PC-3 (cell line): ENCODE measurements around the gene PHLDA3. TPM values are rescaled to one million over a fixed set of nuclear protein-coding genes. Genes with fewer than 3 reads are reported as not detected.

Experiments
- ATAC-seq: fragments of 200-7000 bp; cut with Tn5 transposase; 2 replicates; pipeline ENCODE4 v1.9.1; 2020; ENCODE audit warnings: mild to moderate bottlenecking, moderate library complexity
- BruUV-seq: library from RNA; stranded (reverse); fragments of 400-500 nt; replicated peaks from 2 replicates; lab custom pipeline; 2021; lab: Mats Ljungman, UMichigan
- CTCF ChIA-PET: fragments of 300-600 bp; sonication (Branson Sonifier 250); formaldehyde crosslinking; loops from one replicate; lab custom pipeline; 2022; ENCODE audit warnings: antibody characterized with exemption; lab: Charles Lee
- POLR2A ChIA-PET: fragments of 300-600 bp; sonication (Branson Sonifier 250); formaldehyde crosslinking; loops from one replicate; lab custom pipeline; 2022; ENCODE audit warnings: antibody characterized with exemption; ENCODE audit not compliant: unreplicated experiment; lab: Charles Lee
- DNase-seq: peaks from one replicate; pipeline ENCODE4 v3.0.0-alpha.2; 2015
- H2AFZ ChIP-seq: fragments of 300-600 bp; sonication (generic); 2 replicates; pipeline ENCODE4 v1.6.0; 2016; ENCODE audit warnings: antibody characterized with exemption, low read length
- H3F3A ChIP-seq: fragments of 300-600 bp; sonication (generic); one replicate; pipeline ENCODE4 v1.6.0; 2017; ENCODE audit warnings: antibody characterized with exemption, low read length, control low read depth, mild to moderate bottlenecking; ENCODE audit not compliant: unreplicated experiment
- H3K27ac ChIP-seq: fragments of 300-600 bp; sonication (generic); 2 replicates; pipeline ENCODE4 v1.5.1; 2016; ENCODE audit warnings: mild to moderate bottlenecking, low read length
- H3K27me3 ChIP-seq: fragments of 300-600 bp; sonication (generic); 2 replicates; pipeline ENCODE4 v1.6.1; 2016; ENCODE audit warnings: low read length, mixed read lengths
- H3K36me3 ChIP-seq: fragments of 300-600 bp; sonication (generic); 2 replicates; pipeline ENCODE4 v1.6.1; 2016; ENCODE audit warnings: low read depth, mixed run types, low read length, mixed read lengths
- H3K4me1 ChIP-seq: fragments of 300-600 bp; sonication (generic); 2 replicates; pipeline ENCODE4 v1.5.1; 2016; ENCODE audit warnings: low read length; ENCODE audit not compliant: insufficient read depth
- H3K4me2 ChIP-seq: fragments of 300-600 bp; sonication (generic); 2 replicates; pipeline ENCODE4 v1.6.0; 2016; ENCODE audit warnings: low read length
- H3K4me3 ChIP-seq: fragments of 300-600 bp; sonication (generic); 2 replicates; pipeline ENCODE4 v1.5.1; 2016; ENCODE audit warnings: mild to moderate bottlenecking, low read length, mixed read lengths
- H3K79me2 ChIP-seq: fragments of 300-600 bp; sonication (generic); 2 replicates; pipeline ENCODE4 v1.6.1; 2017; ENCODE audit warnings: low read length, mixed read lengths
- H3K9ac ChIP-seq: fragments of 300-600 bp; sonication (generic); 2 replicates; pipeline ENCODE4 v1.6.0; 2016; ENCODE audit warnings: mild to moderate bottlenecking, low read length
- H3K9me2 ChIP-seq: fragments of 300-600 bp; sonication (generic); replicated peaks from 2 replicates; pipeline ENCODE4 v1.6.1; 2016; ENCODE audit warnings: mixed run types, low read length, mixed read lengths
- H3K9me3 ChIP-seq: fragments of 300-600 bp; sonication (generic); 2 replicates; pipeline ENCODE4 v1.6.1; 2016; ENCODE audit warnings: low read length, mixed read lengths
- H4K20me1 ChIP-seq: fragments of 300-600 bp; sonication (generic); 2 replicates; pipeline ENCODE4 v1.6.1; 2016; ENCODE audit warnings: low read length, mixed read lengths
- EZH2 ChIP-seq: fragments of 300-600 bp; sonication (generic); IDR thresholded peaks from one replicate; pipeline ENCODE4 v1.6.1; 2017; ENCODE audit warnings: antibody characterized with exemption, mild to moderate bottlenecking, low read length; ENCODE audit not compliant: unreplicated experiment
- EZH2phosphoT487 ChIP-seq: fragments of 300-600 bp; sonication (generic); IDR thresholded peaks from 2 replicates; pipeline ENCODE4 v1.6.1; 2018; ENCODE audit warnings: mild to moderate bottlenecking, antibody characterized with exemption, low read length, borderline replicate concordance
- intact Hi-C: fragments of 100-400 bp; cut with micrococcal nuclease; formaldehyde crosslinking; loops from 2 replicates; pipeline ENCODE4 v1.9.0; 2023
- total RNA-seq: library from RNA; depleted of rRNA; stranded (reverse); fragments of >200 nt; gene quantifications from 2 replicates; pipeline ENCODE4 v1.2.3, GENCODE V29; 2014
- TF ChIP-seq, protein P1 (sequence below): fragments of 300-600 bp; sonication (generic); conservative IDR thresholded peaks from 2 replicates; pipeline ENCODE4 v1.5.1; 2017; ENCODE audit warnings: antibody characterized with exemption, low read depth, mild to moderate bottlenecking, low read length

PHLDA3 gene
- total RNA-seq, 1 experiment from 2014 or later = 216 TPM

DNA sequence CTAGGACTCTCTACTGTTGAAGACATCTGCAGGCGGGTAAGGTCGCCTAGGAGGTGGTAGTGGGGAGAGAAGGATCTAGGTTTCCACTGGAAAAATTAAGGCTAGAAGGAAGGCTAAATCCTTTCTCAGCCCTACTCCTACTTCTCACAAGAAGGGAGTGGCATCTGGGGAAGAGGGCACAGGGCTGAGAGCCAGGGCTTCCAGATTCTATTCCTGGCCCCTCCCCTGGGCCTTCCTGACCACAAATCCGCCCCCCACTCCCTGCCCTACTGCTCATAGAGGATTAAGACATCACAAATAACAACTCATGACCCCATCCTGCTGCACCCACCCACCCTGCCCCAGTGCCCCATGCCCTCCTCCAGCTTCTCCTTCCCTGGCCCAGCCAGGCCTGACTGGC lies 2.5 kb downstream of the PHLDA3 start:
- DNase-seq (peak; percentile 100), ATAC-seq (peak; percentile 35)
- peaks cover 52% of the 10 kb centered on the region for H3K79me2 ChIP-seq
- H3K9me2 ChIP-seq = no peaks in the 10 kb centered on the region
- BruUV-seq = no TSS peak
- H3K36me3 ChIP-seq = peaks cover 17% of the 10 kb centered on the region
- intact Hi-C loops = no loop called here
- CTCF ChIA-PET = interaction anchor here (0.6 to 1.6 kb wide), 5 partner anchors 9 to 46 kb away, joined by 3 to 11 read pairs (median 3); no protein-coding TSS in a partner anchor
- H3K4me3 ChIP-seq = peak overlapping the region; percentile 70
- H3K9me3 ChIP-seq = no peaks in the 10 kb centered on the region
- POLR2A ChIA-PET = interaction anchor here (0.9 to 1.2 kb wide), 2 partner anchors 14 to 31 kb away, joined by 3 to 6 read pairs; no protein-coding TSS in a partner anchor
- H3K9ac ChIP-seq = peak overlapping the region; percentile 78
- no peaks in the 10 kb centered on the region for H3K27me3 ChIP-seq
- peaks cover 60% of the 10 kb centered on the region for H3K4me1 ChIP-seq
- peaks cover 2% of the 10 kb centered on the region for H3F3A ChIP-seq
- H3K27ac ChIP-seq = peak overlapping the region; percentile 84
- H4K20me1 ChIP-seq = no peaks in the 10 kb centered on the region
- H3K4me2 ChIP-seq = peak overlapping the region; percentile 85
- TF ChIP-seq EZH2phosphoT487 (no peak), EZH2 (no peak)
- TF ChIP-seq, protein P1, sequence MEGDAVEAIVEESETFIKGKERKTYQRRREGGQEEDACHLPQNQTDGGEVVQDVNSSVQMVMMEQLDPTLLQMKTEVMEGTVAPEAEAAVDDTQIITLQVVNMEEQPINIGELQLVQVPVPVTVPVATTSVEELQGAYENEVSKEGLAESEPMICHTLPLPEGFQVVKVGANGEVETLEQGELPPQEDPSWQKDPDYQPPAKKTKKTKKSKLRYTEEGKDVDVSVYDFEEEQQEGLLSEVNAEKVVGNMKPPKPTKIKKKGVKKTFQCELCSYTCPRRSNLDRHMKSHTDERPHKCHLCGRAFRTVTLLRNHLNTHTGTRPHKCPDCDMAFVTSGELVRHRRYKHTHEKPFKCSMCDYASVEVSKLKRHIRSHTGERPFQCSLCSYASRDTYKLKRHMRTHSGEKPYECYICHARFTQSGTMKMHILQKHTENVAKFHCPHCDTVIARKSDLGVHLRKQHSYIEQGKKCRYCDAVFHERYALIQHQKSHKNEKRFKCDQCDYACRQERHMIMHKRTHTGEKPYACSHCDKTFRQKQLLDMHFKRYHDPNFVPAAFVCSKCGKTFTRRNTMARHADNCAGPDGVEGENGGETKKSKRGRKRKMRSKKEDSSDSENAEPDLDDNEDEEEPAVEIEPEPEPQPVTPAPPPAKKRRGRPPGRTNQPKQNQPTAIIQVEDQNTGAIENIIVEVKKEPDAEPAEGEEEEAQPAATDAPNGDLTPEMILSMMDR = no peak
- H2AFZ ChIP-seq = no peak overlapping the region

- intact Hi-C loops = no loop called here
- peak overlapping the region; percentile 78 for H3K9ac ChIP-seq
- H3K4me3 ChIP-seq = peak overlapping the region; percentile 62
- H3K27ac ChIP-seq = peak overlapping the region; percentile 84
- H3K9me2 ChIP-seq = no peaks in the 10 kb centered on the region
- CTCF ChIA-PET = interaction anchor here (0.6 to 1.6 kb wide), 3 partner anchors 8 to 30 kb away, joined by 3 to 11 read pairs (median 11); no protein-coding TSS in a partner anchor
- DNase-seq (peak; percentile 15), ATAC-seq (no peak)
- H3K4me2 ChIP-seq = peak overlapping the region; percentile 85
- no peak for TF ChIP-seq EZH2
- TF ChIP-seq EZH2phosphoT487 = no peak
- TF ChIP-seq, protein P1 = no peak
- H3K79me2 ChIP-seq = peaks cover 52% of the 10 kb centered on the region
- peaks cover 17% of the 10 kb centered on the region for H3K36me3 ChIP-seq
- POLR2A ChIA-PET = interaction anchor here (0.5 to 1.2 kb wide), 2 partner anchors 15 to 157 kb away, joined by 4 to 6 read pairs; no protein-coding TSS in a partner anchor
- H4K20me1 ChIP-seq = no peaks in the 10 kb centered on the region
- H3K9me3 ChIP-seq = no peaks in the 10 kb centered on the region
- BruUV-seq = no TSS peak
- H2AFZ ChIP-seq = no peak overlapping the region
- peaks cover 65% of the 10 kb centered on the region for H3K4me1 ChIP-seq
- H3K27me3 ChIP-seq = no peaks in the 10 kb centered on the region
- peaks cover 6% of the 10 kb centered on the region for H3F3A ChIP-seq
These were observed 3.2 kb downstream of the PHLDA3 start for GRCh38 chr1:201465698-201466290.
